ENCODE measurements around the gene OTOP1.
"Not testable (repeated sequence)": the region's sequence is repeated elsewhere in the genome, so short reads cannot be mapped to it uniquely, and the experiment has no call there.

DNA sequence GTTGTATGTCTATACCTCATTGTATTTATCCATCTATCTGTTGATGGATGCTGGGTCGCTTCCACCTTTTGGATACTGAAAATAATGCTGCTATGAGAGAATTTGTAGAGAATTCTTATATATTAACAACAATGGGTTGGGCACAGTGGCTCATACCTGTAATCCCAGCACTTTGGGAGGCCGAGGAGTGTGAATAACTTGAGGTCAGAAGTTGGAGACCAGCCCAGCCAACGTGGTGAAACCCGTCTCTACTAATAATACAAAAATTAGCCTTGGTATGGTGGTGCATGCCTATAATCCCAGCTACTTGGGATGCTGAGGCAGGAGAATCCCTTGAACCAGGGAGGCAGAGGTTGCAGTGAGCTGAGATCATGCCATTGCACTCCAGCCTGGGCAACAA lies 13.1 kb downstream of the OTOP1 start:
- TF ChIP-seq, protein P1, sequence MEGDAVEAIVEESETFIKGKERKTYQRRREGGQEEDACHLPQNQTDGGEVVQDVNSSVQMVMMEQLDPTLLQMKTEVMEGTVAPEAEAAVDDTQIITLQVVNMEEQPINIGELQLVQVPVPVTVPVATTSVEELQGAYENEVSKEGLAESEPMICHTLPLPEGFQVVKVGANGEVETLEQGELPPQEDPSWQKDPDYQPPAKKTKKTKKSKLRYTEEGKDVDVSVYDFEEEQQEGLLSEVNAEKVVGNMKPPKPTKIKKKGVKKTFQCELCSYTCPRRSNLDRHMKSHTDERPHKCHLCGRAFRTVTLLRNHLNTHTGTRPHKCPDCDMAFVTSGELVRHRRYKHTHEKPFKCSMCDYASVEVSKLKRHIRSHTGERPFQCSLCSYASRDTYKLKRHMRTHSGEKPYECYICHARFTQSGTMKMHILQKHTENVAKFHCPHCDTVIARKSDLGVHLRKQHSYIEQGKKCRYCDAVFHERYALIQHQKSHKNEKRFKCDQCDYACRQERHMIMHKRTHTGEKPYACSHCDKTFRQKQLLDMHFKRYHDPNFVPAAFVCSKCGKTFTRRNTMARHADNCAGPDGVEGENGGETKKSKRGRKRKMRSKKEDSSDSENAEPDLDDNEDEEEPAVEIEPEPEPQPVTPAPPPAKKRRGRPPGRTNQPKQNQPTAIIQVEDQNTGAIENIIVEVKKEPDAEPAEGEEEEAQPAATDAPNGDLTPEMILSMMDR (IDR thresholded peaks at IDR 0.05) = not testable (repeated sequence)
- not testable (repeated sequence) for TF ChIP-seq EZH2 (IDR thresholded peaks at IDR 0.05; ENCODE audit: borderline replicate concordance, insufficient read depth, low read depth, low read length, poor library complexity, severe bottlenecking)

All from B cell (primary cell).